ENCODE measurements around the gene MINDY1. TPM values are rescaled to one million over a fixed set of nuclear protein-coding genes. Genes with fewer than 3 reads are reported as not detected.

The MINDY1 gene
- total and polyA plus RNA-seq, 11 donors: 18.5 to 98.4 (median 54.0) TPM

DNA sequence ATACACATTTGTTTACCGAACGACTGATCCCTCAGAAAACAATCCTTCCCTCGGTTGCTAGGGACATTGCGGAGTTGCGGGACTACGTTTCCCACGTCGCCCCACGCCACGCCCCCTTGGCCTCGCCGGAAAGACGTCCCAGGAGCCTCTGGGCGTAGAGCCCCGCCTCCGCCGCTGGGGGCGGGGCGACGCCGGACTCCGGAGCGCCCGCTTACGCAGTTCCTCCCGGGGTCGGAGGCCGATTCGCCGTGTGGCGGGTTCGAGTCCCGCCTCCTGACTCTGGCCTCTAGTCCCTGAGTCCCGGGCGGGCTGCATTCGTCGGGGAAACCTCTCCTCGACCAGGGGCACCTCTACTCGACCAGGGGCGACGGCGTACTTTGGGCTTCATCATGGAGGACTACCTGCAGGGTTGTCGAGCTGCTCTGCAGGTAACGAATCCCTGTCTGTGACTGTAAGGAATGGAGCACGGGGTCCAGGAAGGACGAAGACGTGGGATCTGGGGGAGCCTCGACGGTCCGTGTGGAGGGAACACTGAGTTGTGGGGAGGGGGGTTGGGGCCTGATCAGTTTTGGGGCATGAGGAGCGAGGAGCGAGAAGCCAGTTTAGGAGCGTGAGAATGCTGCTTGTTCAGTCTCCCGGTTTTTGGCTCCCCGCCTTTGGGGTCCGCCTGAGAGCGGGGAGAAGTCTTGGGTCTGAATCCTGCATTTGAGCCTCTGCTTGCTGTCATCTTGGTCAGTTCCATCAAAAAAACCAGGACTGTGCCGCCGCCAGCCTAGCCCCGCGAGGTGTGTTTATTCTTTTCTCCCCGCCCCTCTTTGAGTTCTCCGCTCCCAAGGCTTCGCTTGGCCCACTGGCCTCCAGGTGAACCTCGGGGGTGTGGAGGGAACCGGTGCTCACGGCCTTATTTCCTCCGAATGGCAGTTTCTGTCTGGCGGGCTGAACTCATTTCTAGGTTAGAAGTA lies 1.8 kb upstream of the MINDY1 start, which contains the start of gene PRUNE1:
TSS of gene PRUNE1 (plus strand) at position 206 of the 962 bp plus-strand sequence. CDS start at position 390, 184 bp downstream.
- Histone ChIP-seq H3K36me3 (peaks cover 0 to 7% (median 0%) of the 10 kb centered on the region in 9 donors), H3K27ac (peak within 1 kb of the TSS; percentile 80 to 96 (median 91)), H3K4me1 (peaks cover 12 to 89% (median 66%) of the 10 kb centered on the region in 12 donors), H3K9me3 (no peaks in the 10 kb centered on the region), H3K4me3 (peak within 1 kb of the TSS; percentile 35 to 87 (median 75)), H3K27me3 (no peaks in the 10 kb centered on the region)
- TF ChIP-seq, protein P1, sequence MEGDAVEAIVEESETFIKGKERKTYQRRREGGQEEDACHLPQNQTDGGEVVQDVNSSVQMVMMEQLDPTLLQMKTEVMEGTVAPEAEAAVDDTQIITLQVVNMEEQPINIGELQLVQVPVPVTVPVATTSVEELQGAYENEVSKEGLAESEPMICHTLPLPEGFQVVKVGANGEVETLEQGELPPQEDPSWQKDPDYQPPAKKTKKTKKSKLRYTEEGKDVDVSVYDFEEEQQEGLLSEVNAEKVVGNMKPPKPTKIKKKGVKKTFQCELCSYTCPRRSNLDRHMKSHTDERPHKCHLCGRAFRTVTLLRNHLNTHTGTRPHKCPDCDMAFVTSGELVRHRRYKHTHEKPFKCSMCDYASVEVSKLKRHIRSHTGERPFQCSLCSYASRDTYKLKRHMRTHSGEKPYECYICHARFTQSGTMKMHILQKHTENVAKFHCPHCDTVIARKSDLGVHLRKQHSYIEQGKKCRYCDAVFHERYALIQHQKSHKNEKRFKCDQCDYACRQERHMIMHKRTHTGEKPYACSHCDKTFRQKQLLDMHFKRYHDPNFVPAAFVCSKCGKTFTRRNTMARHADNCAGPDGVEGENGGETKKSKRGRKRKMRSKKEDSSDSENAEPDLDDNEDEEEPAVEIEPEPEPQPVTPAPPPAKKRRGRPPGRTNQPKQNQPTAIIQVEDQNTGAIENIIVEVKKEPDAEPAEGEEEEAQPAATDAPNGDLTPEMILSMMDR (IDR thresholded peaks at IDR 0.05): peak in 2 of 12 donors; percentile 9
- TF ChIP-seq POLR2A (IDR thresholded peaks at IDR 0.05): peak; percentile 56 to 83
- DNase-seq (peak; percentile 97 to 98 (median 98)), ATAC-seq (peak; percentile 80 to 94 (median 92))
- intact Hi-C loops (cut with DNase I): loop anchor here in 5 of 10 donors (5.0 kb wide), 4 partner anchors 39 to 139 kb away; partner anchors contain the start of genes CDC42SE1 (in 4 of the 5), C1orf56 (in 1 of the 5), GABPB2 (in 1 of the 5) and SEMA6C (in 1 of the 5)
- WGBS, 4 donors: 0 to 2% (median 1%) methylated on average over 54 to 69 of the region's 69 CpGs

DNA sequence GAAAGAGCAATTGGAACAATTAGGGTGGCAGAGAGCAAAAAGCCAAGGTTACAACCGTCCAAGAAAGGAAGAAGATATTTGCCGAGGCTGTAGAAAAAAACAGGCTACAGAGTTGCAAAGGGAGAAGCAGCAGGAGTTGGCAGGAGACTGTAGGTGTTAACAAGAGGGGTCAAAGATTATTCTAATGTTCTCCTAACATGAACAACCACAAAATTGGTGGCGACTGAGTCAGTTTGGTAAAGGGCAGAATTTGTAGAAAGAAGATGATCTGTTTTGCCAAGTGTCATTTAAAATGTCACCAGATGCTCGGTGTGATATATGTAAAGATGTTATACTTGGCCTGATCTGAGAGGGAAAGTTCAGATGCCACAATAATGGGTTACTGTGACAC lies 1.1 kb upstream of the MINDY1 start:
- Histone ChIP-seq H3K36me3 (peaks cover 0 to 7% (median 0%) of the 10 kb centered on the region in 9 donors), H3K9me3 (no peaks in the 10 kb centered on the region), H3K4me1 (peaks cover 12 to 89% (median 66%) of the 10 kb centered on the region in 12 donors), H3K27me3 (no peaks in the 10 kb centered on the region), H3K27ac (peak overlapping the region; percentile 80 to 96 (median 91)), H3K4me3 (peak overlapping the region in 10 of 12 donors; percentile 56 to 87 (median 78))
- WGBS, 4 donors: 14 to 18% (median 17%) methylated on average over 4 of the region's 4 CpGs
- ATAC-seq (no peak), DNase-seq (no peak)
- intact Hi-C loops (cut with DNase I): loop anchor here in 5 of 10 donors (5.0 kb wide), 4 partner anchors 39 to 139 kb away; partner anchors contain the start of genes CDC42SE1 (in 4 of the 5), C1orf56 (in 1 of the 5), GABPB2 (in 1 of the 5) and SEMA6C (in 1 of the 5)
- TF ChIP-seq POLR2A (IDR thresholded peaks at IDR 0.05): no peak
- TF ChIP-seq, protein P1 (IDR thresholded peaks at IDR 0.05): no peak

DNA sequence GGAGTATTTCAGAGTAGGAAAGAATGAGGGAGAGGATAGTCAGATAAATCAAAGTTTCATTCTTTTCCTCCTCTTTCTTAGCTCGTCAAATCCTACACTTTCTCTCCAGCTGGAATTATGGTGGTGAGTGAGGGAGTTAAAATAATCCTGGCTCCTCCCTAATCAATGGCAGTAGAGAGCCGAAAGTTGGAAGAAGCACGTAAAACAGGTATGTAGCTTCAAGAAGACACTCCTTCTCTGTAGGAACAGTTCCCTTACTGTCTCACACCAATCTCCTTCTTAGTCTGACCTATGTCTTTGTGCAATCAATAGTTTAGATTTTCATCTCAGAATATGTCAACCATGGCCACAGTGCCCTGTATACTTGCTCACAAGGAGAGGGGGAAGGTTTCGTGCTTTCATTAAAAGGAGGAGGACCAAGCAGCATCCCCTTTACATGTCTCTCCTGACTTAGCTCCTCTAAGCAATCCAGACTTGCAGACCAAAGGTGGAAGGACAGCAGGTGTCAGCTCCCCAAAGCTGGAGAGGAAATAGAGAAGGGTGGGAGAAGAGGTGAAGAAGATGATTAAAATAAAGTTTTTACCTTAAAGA lies 878 bp downstream of the MINDY1 start:
- peak overlapping the region; percentile 80 to 96 (median 91) for H3K27ac ChIP-seq
- ATAC-seq (no peak), DNase-seq (no peak)
- no peaks in the 10 kb centered on the region for H3K9me3 ChIP-seq
- peak overlapping the region; percentile 36 to 84 (median 66) for H3K4me3 ChIP-seq
- H3K36me3 ChIP-seq: peaks cover 0 to 25% (median 18%) of the 10 kb centered on the region in 9 donors
- 4 to 13% (median 9%) methylated on average over 4 of the region's 4 CpGs for WGBS, 4 donors
- intact Hi-C loops (cut with DNase I): loop anchor here in 5 of 10 donors (1.0 to 5.0 kb wide), 5 partner anchors 29 to 141 kb away; partner anchors contain the start of genes CDC42SE1 (in 4 of the 5), C1orf56 (in 1 of the 5), GABPB2 (in 1 of the 5) and SEMA6C (in 1 of the 5)
- TF ChIP-seq, protein P1 (IDR thresholded peaks at IDR 0.05): no peak
- no peak for TF ChIP-seq POLR2A (IDR thresholded peaks at IDR 0.05)
- H3K4me1 ChIP-seq: peaks cover 12 to 89% (median 59%) of the 10 kb centered on the region in 12 donors
- H3K27me3 ChIP-seq: no peaks in the 10 kb centered on the region
